ENCODE measurements around the gene BUB3.

DNA sequence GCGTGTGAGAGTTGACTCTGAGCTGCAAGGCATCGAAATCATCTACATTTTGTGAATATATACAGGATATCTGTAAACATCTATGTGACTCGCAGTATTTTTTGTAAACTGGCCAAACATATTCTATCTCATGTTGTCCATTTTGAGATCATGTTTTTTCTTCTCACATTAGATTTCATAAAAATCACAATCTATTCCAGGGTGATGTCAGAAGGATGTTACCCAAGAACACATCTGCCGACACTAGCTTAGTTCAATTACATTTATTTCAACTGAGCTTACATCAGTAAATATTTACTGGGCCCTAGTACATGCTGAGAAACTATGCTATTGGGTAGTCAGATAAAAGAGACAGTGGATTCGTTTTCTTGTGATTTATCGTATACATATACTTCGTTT lies 2.5 kb upstream of the BUB3 start:
- TF ChIP-seq, protein P1, sequence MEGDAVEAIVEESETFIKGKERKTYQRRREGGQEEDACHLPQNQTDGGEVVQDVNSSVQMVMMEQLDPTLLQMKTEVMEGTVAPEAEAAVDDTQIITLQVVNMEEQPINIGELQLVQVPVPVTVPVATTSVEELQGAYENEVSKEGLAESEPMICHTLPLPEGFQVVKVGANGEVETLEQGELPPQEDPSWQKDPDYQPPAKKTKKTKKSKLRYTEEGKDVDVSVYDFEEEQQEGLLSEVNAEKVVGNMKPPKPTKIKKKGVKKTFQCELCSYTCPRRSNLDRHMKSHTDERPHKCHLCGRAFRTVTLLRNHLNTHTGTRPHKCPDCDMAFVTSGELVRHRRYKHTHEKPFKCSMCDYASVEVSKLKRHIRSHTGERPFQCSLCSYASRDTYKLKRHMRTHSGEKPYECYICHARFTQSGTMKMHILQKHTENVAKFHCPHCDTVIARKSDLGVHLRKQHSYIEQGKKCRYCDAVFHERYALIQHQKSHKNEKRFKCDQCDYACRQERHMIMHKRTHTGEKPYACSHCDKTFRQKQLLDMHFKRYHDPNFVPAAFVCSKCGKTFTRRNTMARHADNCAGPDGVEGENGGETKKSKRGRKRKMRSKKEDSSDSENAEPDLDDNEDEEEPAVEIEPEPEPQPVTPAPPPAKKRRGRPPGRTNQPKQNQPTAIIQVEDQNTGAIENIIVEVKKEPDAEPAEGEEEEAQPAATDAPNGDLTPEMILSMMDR (IDR thresholded peaks at IDR 0.05) = no peak
- no peak for TF ChIP-seq EZH2 (IDR thresholded peaks at IDR 0.05)

All from neural progenitor cell (in vitro differentiated cells).